AG09309 (cell line): ENCODE data around the gene BCO2.

Experiments
- DNase-seq: peaks from one replicate; pipeline ENCODE4 v3.0.0-alpha.2; 2010; ENCODE audit warnings: low read depth
- H3K4me3 ChIP-seq: 2 replicates; pipeline ENCODE4 v1.5.1; 2011; ENCODE audit warnings: mild to moderate bottlenecking, low read depth, low read length, moderate library complexity; ENCODE audit not compliant: control insufficient read depth
- TF ChIP-seq, protein P1 (sequence below): IDR thresholded peaks from 2 replicates; pipeline ENCODE4 v1.5.1; 2011; ENCODE audit warnings: mild to moderate bottlenecking, low read depth, low read length, inconsistent platforms; ENCODE audit not compliant: insufficient read depth, control insufficient read depth; ENCODE audit errors: missing control alignments

Gene BCO2

DNA sequence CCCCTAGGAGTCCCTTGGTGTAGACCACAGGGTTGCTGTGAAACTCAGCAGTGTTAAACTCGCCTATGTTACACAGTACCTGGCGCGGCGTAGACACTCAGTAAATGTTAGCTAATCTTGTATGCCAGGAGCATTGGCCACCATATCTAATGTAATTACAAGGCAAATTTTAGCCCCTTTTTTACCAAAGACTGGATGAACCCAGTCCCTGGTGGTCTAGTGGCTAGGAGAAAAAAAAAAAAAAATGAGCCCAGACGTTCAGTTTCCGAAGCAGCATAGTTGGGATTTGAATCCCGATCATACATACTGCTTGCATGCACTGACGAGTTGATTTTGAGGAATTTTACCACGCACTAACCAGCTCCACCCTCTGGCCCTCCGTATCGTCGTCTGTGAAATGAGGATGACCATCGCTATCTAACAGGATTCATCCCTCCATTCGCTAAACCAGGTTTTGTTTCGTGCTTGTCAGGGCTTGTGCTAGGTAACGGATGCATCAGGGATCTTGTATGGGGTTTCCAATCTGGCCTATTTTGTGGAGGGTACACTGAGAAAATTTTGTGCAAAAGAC, 51.6 kb downstream of the BCO2 start:
- TF ChIP-seq, protein P1, sequence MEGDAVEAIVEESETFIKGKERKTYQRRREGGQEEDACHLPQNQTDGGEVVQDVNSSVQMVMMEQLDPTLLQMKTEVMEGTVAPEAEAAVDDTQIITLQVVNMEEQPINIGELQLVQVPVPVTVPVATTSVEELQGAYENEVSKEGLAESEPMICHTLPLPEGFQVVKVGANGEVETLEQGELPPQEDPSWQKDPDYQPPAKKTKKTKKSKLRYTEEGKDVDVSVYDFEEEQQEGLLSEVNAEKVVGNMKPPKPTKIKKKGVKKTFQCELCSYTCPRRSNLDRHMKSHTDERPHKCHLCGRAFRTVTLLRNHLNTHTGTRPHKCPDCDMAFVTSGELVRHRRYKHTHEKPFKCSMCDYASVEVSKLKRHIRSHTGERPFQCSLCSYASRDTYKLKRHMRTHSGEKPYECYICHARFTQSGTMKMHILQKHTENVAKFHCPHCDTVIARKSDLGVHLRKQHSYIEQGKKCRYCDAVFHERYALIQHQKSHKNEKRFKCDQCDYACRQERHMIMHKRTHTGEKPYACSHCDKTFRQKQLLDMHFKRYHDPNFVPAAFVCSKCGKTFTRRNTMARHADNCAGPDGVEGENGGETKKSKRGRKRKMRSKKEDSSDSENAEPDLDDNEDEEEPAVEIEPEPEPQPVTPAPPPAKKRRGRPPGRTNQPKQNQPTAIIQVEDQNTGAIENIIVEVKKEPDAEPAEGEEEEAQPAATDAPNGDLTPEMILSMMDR, result no peak
- H3K4me3 ChIP-seq, result peak overlapping the region; percentile 55
- DNase-seq, result no peak

DNA sequence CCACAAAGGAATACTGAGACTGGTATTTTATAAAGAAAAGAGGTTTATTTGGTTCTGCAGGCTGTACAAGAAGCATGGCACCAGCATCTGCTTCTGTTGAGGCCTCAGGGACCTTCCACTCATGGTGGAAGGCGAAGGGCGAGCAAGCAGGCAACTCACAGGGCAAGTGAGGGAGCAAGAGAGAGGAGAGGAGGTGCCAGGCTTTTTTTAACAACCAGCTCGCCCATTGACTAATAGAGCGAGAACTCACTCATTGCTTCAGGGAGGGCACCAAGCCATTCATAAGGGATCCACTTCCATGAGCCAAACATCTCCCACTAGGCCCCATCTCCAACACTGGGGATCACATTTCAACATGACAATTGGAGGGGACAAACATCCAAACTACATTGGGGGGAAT, 52.2 kb downstream of the BCO2 start:
- H3K4me3 ChIP-seq, result peak overlapping the region; percentile 55
- no peak for DNase-seq
- TF ChIP-seq, protein P1, result no peak

DNA sequence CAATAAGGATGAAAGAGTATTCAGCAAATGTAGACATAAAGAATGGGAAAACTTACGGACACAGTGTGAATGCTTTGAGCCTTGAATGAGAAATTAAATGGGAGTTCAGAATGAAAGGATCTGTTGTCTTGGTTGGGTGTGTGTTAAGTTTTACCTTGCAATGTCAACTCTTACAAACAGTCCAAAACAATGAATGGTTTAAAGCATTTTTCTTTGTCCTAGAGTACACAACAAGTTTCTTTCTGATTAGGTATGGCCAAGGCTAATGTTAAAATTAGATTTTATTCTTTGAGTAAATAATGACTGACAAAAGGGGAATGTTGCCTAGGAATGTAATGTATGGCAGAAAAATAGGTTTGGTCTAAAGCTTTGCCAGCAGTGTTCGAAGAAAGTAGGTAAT, 53.4 kb downstream of the BCO2 start:
- TF ChIP-seq, protein P1, result no peak
- no peak overlapping the region for H3K4me3 ChIP-seq

DNA sequence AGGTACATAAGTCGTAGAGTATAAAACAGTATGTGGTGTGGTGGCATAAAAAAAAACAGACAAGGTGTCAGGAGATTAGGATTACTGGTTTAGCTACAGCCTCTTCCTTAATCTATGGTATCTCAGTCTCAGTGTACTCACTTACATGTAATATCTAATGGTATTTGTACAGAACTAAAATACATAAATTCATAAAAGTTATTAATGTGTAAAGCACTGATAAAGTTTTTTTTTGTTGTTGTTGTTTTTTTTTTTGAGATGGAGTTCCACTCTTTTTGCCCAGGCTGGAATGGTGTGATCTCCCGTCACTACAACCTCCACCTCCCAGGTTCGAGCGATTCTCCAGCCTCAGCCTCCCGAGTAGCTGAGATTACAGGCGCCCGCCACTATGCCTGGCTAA, 53.8 kb downstream of the BCO2 start:
- no peak overlapping the region for H3K4me3 ChIP-seq
- TF ChIP-seq, protein P1, result no peak
- no peak for DNase-seq

More for the DNA sequence above, 53.4 kb downstream of the BCO2 start:
- no peak for DNase-seq

DNA sequence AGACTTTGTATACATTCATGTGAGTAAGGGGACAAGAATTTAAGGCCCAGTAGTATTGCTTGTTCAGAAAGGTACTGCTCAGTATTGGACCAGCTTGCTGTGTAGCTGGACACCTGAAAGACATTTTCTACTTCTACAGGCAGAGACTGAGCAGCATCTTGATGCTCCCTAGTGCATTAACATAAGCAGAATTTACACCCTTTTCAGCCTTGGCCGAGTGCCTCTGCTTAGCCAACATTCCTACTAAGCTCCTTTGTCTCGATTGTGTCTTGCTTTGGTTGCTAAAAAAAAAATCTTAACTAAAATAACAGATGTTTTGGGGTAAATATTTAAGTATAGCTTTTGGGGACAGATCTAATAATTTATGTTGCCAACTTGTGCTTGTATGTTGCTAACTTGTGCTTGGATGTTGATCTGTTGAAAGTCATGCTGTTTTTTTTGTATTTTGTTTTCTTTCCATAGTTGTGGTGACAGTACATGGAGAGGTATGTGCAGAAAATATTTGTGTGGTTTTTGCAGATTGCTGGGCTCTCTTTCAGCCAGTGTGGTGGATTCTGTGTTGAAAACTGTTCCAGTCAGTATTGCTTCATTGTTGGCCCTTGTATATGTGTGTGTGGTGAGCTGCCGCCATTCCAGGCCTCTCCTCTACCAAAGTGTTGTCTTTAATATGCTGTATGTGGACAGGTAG, 54.6 kb downstream of the BCO2 start:
- no peak overlapping the region for H3K4me3 ChIP-seq
- DNase-seq, result peak; percentile 88
- TF ChIP-seq, protein P1, result no peak

DNA sequence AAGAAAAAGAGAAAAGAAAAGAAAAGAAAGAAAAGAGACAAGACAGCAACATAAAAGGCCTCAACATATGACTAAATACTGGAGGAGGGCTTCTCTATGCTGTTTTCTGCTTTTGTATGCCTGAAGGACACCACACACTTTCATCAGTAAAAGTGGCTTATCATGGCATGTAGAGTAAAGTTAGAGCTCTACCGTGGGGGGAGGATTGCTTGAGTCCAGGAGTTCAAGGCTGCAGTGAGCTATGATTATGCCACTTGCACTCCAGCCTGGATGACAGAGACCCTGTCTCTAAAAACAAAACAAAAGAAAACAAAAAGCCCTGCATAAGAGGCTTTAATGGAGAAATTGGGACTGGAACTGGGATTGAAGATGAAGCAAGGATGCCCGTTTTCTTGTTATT, 56.6 kb downstream of the BCO2 start:
- TF ChIP-seq, protein P1, result no peak
- no peak overlapping the region for H3K4me3 ChIP-seq
- no peak for DNase-seq
